ENCODE measurements around the gene TACSTD2.
"Not testable (repeated sequence)": the region's sequence is repeated elsewhere in the genome, so short reads cannot be mapped to it uniquely, and the experiment has no call there.

Gene TACSTD2

GRCh38 chr1:58576727-58577653, at the start of gene TACSTD2:
TSS of gene TACSTD2 (minus strand) at chr1:58577252. CDS start at chr1:58577156, 96 bp downstream.
- DNase-seq (ENCODE audit: low read depth), result no peak

GRCh38 chr1:58626293-58626692, 49.2 kb upstream of the TACSTD2 start:
- DNase-seq (ENCODE audit: low read depth), result no peak

- not testable (repeated sequence) for DNase-seq (ENCODE audit: low read depth)
Observed at GRCh38 chr1:58623259-58623658, 46.2 kb upstream of the TACSTD2 start.

GRCh38 chr1:58622571-58622970, 45.5 kb upstream of the TACSTD2 start:
- DNase-seq (ENCODE audit: low read depth), result no peak

- DNase-seq (ENCODE audit: low read depth), result no peak
Observed at GRCh38 chr1:58621391-58621790, 44.3 kb upstream of the TACSTD2 start.

GRCh38 chr1:58620926-58621325, 43.9 kb upstream of the TACSTD2 start:
- no peak for DNase-seq (ENCODE audit: low read depth)

GRCh38 chr1:58620259-58620658, 43.2 kb upstream of the TACSTD2 start:
- DNase-seq (ENCODE audit: low read depth), result no peak

GRCh38 chr1:58619286-58620054, 42.4 kb upstream of the TACSTD2 start:
- DNase-seq (ENCODE audit: low read depth), result no peak

GRCh38 chr1:58618303-58618702, 41.3 kb upstream of the TACSTD2 start:
- no peak for DNase-seq (ENCODE audit: low read depth)

- DNase-seq (ENCODE audit: low read depth), result no peak
Observed at GRCh38 chr1:58611861-58612385, 34.9 kb upstream of the TACSTD2 start.

GRCh38 chr1:58608945-58609344, 31.9 kb upstream of the TACSTD2 start:
- DNase-seq (ENCODE audit: low read depth), result no peak

- no peak for DNase-seq (ENCODE audit: low read depth)
Observed at GRCh38 chr1:58608297-58608696, 31.2 kb upstream of the TACSTD2 start.

GRCh38 chr1:58607391-58607790, 30.3 kb upstream of the TACSTD2 start:
- DNase-seq (ENCODE audit: low read depth), result no peak

- DNase-seq (ENCODE audit: low read depth), result not testable (repeated sequence)
Observed at GRCh38 chr1:58601921-58602320, 24.9 kb upstream of the TACSTD2 start.

- DNase-seq (ENCODE audit: low read depth), result no peak
Observed at GRCh38 chr1:58597996-58598395, 20.9 kb upstream of the TACSTD2 start.

GRCh38 chr1:58597076-58597475, 20.0 kb upstream of the TACSTD2 start:
- no peak for DNase-seq (ENCODE audit: low read depth)

GRCh38 chr1:58596631-58597052, 19.6 kb upstream of the TACSTD2 start:
- no peak for DNase-seq (ENCODE audit: low read depth)

- no peak for DNase-seq (ENCODE audit: low read depth)
Observed at GRCh38 chr1:58594546-58594945, 17.5 kb upstream of the TACSTD2 start.

- DNase-seq (ENCODE audit: low read depth), result no peak
Observed at GRCh38 chr1:58592522-58593134, 15.6 kb upstream of the TACSTD2 start.

GRCh38 chr1:58591806-58592205, 14.8 kb upstream of the TACSTD2 start:
- no peak for DNase-seq (ENCODE audit: low read depth)

GRCh38 chr1:58590019-58590418, 13.0 kb upstream of the TACSTD2 start:
- DNase-seq (ENCODE audit: low read depth), result no peak

GRCh38 chr1:58588396-58588795, 11.3 kb upstream of the TACSTD2 start:
- DNase-seq (ENCODE audit: low read depth), result no peak

Data from activated T-cell treated with anti-CD3 and anti-CD28 coated beads for 24 hours (primary cell).